Fibroblast of mammary gland (primary cell): ENCODE results near the gene SLC8A2.

Experiments used
- DNase-seq: peaks from one replicate; pipeline ENCODE4 v3.0.0-alpha.2; 2010; ENCODE audit warnings: low read depth
- H3K4me3 ChIP-seq: 2 replicates; pipeline ENCODE4 v1.5.1; 2011; ENCODE audit warnings: low read depth, mild to moderate bottlenecking, low read length, moderate library complexity; ENCODE audit not compliant: control insufficient read depth
- CTCF ChIP-seq: conservative IDR thresholded peaks from 2 replicates; pipeline ENCODE4 v1.5.1; 2011; ENCODE audit warnings: low read depth, low read length, inconsistent platforms; ENCODE audit not compliant: control insufficient read depth, insufficient read depth

The SLC8A2 gene

GRCh38 chr19:47492571-47493377 lies 21.1 kb upstream of the SLC8A2 start:
- no peak for TF ChIP-seq CTCF
- no peak overlapping the region for H3K4me3 ChIP-seq
- no peak for DNase-seq

- no peak for DNase-seq
- no peak for TF ChIP-seq CTCF
- no peak overlapping the region for H3K4me3 ChIP-seq
Observed at GRCh38 chr19:47492137-47492533, 20.4 kb upstream of the SLC8A2 start.

DNA sequence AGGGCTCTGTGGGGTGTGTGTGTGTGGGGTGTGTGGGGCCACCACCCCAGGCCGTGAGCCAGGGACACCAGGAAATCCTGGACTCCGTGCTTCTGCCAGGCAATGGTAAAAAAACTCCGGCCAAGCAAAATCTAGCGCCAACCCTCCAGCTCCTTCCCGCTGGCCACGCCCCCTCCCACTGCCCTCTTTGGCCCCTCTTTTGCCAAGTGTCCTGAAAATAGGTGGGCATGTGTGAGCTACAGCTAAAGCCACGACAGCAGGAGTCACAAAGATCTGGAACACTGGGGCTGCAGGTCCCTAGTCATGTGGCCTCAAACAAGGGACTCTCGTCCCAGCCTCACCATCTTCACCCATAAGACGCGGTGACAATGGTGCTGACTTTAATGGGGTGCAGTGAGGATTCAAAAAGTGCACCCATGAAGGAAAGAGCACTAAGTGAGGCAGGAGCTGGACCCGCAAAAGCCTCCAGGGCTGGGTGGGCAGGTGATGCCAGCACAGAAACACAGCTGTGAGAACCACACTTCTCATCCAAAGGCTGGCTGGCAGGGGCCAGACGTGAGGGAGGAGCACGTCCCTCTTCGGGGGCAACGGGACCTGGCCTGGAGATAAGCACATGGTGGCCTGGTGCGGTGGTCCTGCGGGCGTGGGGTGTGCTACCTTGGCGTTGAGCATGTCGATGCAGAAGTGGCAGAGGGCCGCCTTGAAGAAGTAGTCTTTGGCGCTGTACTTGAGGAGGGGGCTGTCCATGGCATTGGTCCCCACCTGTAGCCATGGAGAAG lies 19.9 kb upstream of the SLC8A2 start:
- H3K4me3 ChIP-seq, result no peak overlapping the region
- no peak for DNase-seq
- TF ChIP-seq CTCF, result no peak

DNA sequence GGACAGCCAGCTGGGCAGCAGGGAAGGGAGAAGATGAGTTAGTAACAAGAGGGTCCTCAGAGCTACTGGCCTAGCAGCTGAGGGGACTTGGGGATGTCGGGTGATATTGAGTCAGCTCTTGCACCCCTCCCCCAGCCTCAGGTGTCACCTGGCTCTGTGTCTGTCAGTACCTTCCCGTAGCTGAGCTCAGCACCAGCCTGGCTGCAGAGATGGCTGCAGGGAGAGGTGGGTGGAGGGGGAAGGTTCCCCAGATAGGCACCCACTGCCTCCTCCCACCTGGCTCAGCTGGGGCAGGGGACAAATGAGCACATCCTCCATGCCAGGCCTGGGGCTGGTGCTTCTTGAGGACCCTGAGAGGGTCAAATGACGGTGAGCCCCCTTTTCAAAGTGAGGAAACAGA lies 19.2 kb upstream of the SLC8A2 start:
- TF ChIP-seq CTCF, result no peak
- no peak for DNase-seq
- H3K4me3 ChIP-seq, result no peak overlapping the region

- no peak for DNase-seq
- no peak overlapping the region for H3K4me3 ChIP-seq
- no peak for TF ChIP-seq CTCF
Observed at GRCh38 chr19:47490031-47490430, 18.3 kb upstream of the SLC8A2 start.

DNA sequence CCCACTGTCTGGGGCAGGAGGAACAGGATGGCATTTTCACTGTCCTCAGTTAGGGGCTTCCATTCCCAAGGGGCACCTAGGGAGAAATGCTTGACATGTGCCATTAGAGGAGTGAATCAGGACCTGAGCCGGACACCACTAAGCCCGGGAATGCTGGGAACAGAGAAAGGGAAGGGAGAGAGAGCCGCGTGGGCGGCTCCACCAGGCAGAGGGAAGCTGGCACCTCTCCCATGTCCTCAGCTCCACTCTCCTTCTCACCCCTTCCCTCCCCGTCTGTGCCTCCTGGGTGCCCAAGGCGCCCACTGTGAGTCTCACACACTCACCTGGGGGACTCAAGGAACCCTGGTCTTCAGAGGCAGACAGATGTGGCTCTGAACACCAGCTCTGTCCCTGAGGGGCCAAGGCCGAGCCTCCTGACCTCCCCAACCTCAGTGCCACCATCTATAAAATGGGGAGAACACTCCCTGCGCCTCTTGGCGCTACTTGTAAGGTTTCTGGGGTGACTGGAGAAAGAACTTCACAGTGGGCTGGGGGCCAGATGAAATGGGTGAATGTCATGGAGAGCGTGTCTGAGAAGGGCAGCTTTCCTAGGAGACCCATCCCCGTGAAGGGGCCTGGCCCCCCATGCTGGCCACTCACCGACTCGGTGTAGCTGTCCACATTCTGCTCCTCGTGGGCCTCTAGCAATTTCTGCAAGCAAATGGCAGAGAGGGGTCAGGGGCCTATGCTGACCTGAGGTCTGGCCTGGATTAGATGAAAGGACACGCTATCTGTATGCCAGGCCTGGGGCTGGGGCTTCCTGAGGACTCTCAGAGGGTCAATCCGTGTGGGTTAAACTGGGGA lies 17.6 kb upstream of the SLC8A2 start:
- no peak overlapping the region for H3K4me3 ChIP-seq
- TF ChIP-seq CTCF, result no peak
- peak; percentile 59 for DNase-seq
